GM18511 (cell line): ENCODE data around the gene CACNB2.

Experiments
- ATAC-seq: cut with Tn5 transposase; IDR thresholded peaks from one replicate; pipeline ENCODE4 v1.9.1; 2021; ENCODE audit warnings: mild to moderate bottlenecking, moderate library complexity; ENCODE audit not compliant: unreplicated experiment

Gene CACNB2

GRCh38 chr10:18328941-18329340 is 188.7 kb downstream of the CACNB2 start:
- no peak for ATAC-seq

GRCh38 chr10:18332048-18332447 is 191.8 kb downstream of the CACNB2 start:
- no peak for ATAC-seq

GRCh38 chr10:18332484-18332883 is 192.3 kb downstream of the CACNB2 start:
- ATAC-seq = no peak

- ATAC-seq = no peak
Observed at GRCh38 chr10:18333621-18334020, 193.4 kb downstream of the CACNB2 start.

- ATAC-seq = no peak
Observed at GRCh38 chr10:18334116-18334867, 194.1 kb downstream of the CACNB2 start.

- ATAC-seq = no peak
Observed at GRCh38 chr10:18340496-18341051, 200.3 kb downstream of the CACNB2 start.

GRCh38 chr10:18341055-18341454 is 200.8 kb downstream of the CACNB2 start:
- ATAC-seq = no peak

- ATAC-seq = no peak
Observed at GRCh38 chr10:18343573-18343972, 203.3 kb downstream of the CACNB2 start.

GRCh38 chr10:18345308-18345707 is 205.1 kb downstream of the CACNB2 start:
- no peak for ATAC-seq

- no peak for ATAC-seq
Observed at GRCh38 chr10:18350340-18350739, 210.1 kb downstream of the CACNB2 start.

GRCh38 chr10:18351421-18351820 is 211.2 kb downstream of the CACNB2 start:
- ATAC-seq = no peak

GRCh38 chr10:18352175-18352574 is 212.0 kb downstream of the CACNB2 start:
- ATAC-seq = no peak

- ATAC-seq = no peak
Observed at GRCh38 chr10:18359812-18360211, 219.6 kb downstream of the CACNB2 start.

- no peak for ATAC-seq
Observed at GRCh38 chr10:18362892-18363291, 222.7 kb downstream of the CACNB2 start.

- peak; percentile 77 for ATAC-seq
Observed at GRCh38 chr10:18364987-18365775, 225.0 kb downstream of the CACNB2 start.

GRCh38 chr10:18367840-18368239 is 227.6 kb downstream of the CACNB2 start:
- no peak for ATAC-seq

- no peak for ATAC-seq
Observed at GRCh38 chr10:18368273-18368672, 228.0 kb downstream of the CACNB2 start.

- no peak for ATAC-seq
Observed at GRCh38 chr10:18368682-18369081, 228.5 kb downstream of the CACNB2 start.

- ATAC-seq = no peak
Observed at GRCh38 chr10:18369859-18370473, 229.7 kb downstream of the CACNB2 start.

GRCh38 chr10:18376650-18377049 is 236.4 kb downstream of the CACNB2 start:
- ATAC-seq = no peak

GRCh38 chr10:18377898-18378297 is 237.7 kb downstream of the CACNB2 start:
- ATAC-seq = no peak
